Measurements from ENCODE around the gene PALLD.

DNA sequence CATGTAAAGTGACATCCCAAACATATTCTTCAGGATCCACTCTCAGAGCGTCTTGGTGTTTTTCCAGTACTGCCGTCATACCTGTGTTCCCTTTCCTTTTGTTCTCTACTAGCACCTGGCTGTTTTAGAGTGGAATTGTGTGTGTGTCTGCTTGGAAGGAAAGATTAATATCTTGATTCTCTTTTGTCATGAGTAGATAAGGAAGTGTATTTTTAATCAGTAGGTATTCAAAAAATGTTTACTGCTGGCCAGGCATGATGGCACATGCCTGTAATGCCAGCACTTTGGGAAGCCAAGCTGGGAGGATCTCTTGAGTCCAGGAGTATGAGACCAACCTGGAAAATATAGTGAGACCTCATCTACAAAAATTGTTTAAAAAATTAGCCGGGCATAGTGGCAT lies 314.4 kb downstream of the PALLD start:
- TF ChIP-seq, protein P1, sequence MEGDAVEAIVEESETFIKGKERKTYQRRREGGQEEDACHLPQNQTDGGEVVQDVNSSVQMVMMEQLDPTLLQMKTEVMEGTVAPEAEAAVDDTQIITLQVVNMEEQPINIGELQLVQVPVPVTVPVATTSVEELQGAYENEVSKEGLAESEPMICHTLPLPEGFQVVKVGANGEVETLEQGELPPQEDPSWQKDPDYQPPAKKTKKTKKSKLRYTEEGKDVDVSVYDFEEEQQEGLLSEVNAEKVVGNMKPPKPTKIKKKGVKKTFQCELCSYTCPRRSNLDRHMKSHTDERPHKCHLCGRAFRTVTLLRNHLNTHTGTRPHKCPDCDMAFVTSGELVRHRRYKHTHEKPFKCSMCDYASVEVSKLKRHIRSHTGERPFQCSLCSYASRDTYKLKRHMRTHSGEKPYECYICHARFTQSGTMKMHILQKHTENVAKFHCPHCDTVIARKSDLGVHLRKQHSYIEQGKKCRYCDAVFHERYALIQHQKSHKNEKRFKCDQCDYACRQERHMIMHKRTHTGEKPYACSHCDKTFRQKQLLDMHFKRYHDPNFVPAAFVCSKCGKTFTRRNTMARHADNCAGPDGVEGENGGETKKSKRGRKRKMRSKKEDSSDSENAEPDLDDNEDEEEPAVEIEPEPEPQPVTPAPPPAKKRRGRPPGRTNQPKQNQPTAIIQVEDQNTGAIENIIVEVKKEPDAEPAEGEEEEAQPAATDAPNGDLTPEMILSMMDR (IDR thresholded peaks at IDR 0.05; ENCODE audit: borderline replicate concordance, extremely low read depth, low read length, poor library complexity, severe bottlenecking) = no peak
- no peak for TF ChIP-seq EZH2 (IDR thresholded peaks at IDR 0.05; ENCODE audit: borderline replicate concordance, low read depth, low read length, severe bottlenecking)
